ENCODE measurements around the gene ABHD16A. TPM values are rescaled to one million over a fixed set of nuclear protein-coding genes. Genes with fewer than 3 reads are reported as not detected.

Gene ABHD16A
- polyA plus RNA-seq, 10 donors = 36.3 to 50.0 (median 39.2) TPM

GRCh38 chr6:31643818-31644454 lies 59.2 kb downstream of the ABHD16A start:
- no peak for DNase-seq

GRCh38 chr6:31642798-31643570 lies 60.1 kb downstream of the ABHD16A start:
- no peak for DNase-seq

DNA sequence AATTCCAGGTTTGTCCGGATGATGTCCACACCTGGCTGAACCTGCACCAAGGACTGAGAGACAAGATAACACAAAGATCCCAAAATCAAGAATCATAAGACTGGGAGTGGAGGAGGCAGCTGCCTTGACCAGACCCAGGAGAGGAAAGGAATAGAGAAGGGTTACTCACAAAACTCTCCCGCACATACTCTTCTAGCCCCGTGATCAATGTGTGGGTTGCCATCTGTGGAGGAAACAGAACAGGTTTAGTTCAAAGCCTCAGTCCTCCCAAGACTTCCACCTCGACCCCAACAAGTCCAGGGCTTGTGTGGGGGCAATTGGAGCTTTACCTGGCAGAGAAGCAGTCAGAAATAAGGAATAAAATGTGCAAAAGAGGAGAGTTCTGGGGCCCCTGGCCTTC lies 61.8 kb downstream of the ABHD16A start:
- DNase-seq = no peak

DNA sequence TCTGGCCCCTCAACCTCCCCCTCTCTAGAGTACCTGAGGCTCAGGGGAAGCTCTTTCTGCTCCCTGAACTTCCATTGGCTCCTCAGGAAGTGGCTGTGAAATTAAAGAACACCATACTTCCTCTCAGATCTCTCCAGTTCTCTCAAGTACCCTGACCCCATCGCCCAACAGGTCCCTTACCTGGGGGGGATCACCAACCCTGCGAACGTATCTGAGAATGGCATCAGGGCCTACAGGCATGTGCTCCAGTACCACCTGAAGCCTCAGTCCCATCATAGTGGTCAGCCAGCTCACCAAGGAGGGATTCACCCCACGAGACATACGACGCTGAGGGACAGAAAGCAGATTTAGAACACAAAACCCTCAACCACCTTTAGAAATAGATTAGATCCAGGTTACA lies 62.5 kb downstream of the ABHD16A start:
- no peak for DNase-seq

DNA sequence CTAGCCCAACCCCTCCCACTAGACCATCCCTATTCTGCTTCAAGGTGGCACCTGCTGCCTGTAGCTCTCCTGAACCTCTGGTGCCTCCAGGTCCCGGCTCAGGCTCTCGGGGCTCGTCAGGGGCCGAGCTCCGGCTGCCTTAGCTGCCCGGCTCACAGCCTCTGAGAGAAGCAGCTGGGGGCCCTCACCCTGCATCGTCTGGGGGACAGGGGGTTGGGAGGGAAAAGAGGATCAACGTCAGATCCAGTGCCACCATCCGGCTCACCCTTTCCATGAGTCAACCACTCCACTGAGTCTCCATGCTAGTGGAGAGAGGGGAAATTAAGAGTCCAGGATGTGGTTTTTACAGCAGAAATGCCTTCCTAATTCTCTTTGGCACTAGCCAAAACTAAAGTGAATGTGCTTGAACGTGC lies 63.7 kb downstream of the ABHD16A start:
- DNase-seq = no peak

DNA sequence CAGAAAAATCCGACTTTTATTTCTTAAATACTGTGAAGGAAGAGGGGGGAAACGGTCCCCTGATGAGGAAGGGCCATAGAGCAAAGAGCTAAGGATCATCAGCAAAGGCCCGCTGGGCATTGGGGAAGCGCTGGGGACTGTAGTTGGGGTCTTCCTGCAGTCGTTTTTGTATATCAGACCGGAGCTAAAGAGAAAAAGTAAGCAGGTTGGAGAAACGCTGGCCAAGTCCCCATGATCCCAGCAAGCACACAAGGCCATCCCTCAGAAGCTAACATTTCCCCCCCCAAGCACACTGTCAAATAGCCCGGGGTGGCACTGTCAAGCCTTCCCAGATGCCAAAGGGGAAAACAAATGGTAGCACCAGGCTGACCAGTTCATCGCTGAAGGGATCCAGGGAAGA lies 64.1 kb downstream of the ABHD16A start:
- DNase-seq = no peak

Other genes starting within 250 kb of the ABHD16A start
- gene MICB, start 205.2 kb downstream of the ABHD16A start, polyA plus RNA-seq (ENCODE audit: insufficient read length in 10 of 10) = 1 to 10 TPM in 5 of 10 donors, under 1 TPM in 5; 0.47 to 1.1 (median 0.99) TPM
- not detected for gene MCCD1, start 174.4 kb downstream of the ABHD16A start, polyA plus RNA-seq (ENCODE audit: insufficient read length in 10 of 10)
- gene DDX39B, start 161.3 kb downstream of the ABHD16A start, polyA plus RNA-seq (ENCODE audit: insufficient read length in 10 of 10) = 100 to 1,000 TPM; 292 to 441 (median 367) TPM
- 1 to 10 TPM; 2.5 to 5.9 (median 3.9) TPM for gene ATP6V1G2, start 156.7 kb downstream of the ABHD16A start, polyA plus RNA-seq (ENCODE audit: insufficient read length in 10 of 10)
- gene NFKBIL1, start 155.7 kb downstream of the ABHD16A start, polyA plus RNA-seq (ENCODE audit: insufficient read length in 10 of 10) = 10 to 100 TPM; 11.3 to 17.7 (median 14.4) TPM
- gene LTA, start 131.0 kb downstream of the ABHD16A start, polyA plus RNA-seq (ENCODE audit: insufficient read length in 10 of 10) = under 1 TPM in 6 of 10 donors, not detected in 4; 0.12 to 0.91 (median 0.21) TPM
- gene TNF, start 127.8 kb downstream of the ABHD16A start, polyA plus RNA-seq (ENCODE audit: insufficient read length in 10 of 10) = 1 to 10 TPM in 1 of 10 donors, under 1 TPM in 8, not detected in 1; 0.17 to 3.5 (median 0.29) TPM
- 10 to 100 TPM in 1 of 10 donors, 1 to 10 TPM in 6, under 1 TPM in 3; 0.67 to 32.2 (median 1.5) TPM for gene LTB, start 120.9 kb downstream of the ABHD16A start, polyA plus RNA-seq (ENCODE audit: insufficient read length in 10 of 10)
- gene LST1, start 117.0 kb downstream of the ABHD16A start, polyA plus RNA-seq (ENCODE audit: insufficient read length in 10 of 10) = 10 to 100 TPM in 1 of 10 donors, 1 to 10 TPM in 9; 4.1 to 10.9 (median 6.4) TPM
- gene NCR3, start 110.3 kb downstream of the ABHD16A start, polyA plus RNA-seq (ENCODE audit: insufficient read length in 10 of 10) = under 1 TPM in 4 of 10 donors, not detected in 6; 0.20 to 0.59 (median 0.30) TPM
- 10 to 100 TPM; 15.1 to 35.2 (median 23.0) TPM for gene AIF1, start 88.1 kb downstream of the ABHD16A start, polyA plus RNA-seq (ENCODE audit: insufficient read length in 10 of 10)
- gene PRRC2A, start 82.6 kb downstream of the ABHD16A start, polyA plus RNA-seq (ENCODE audit: insufficient read length in 10 of 10) = 100 to 1,000 TPM; 112 to 149 (median 132) TPM
- gene BAG6, start 50.7 kb downstream of the ABHD16A start, polyA plus RNA-seq (ENCODE audit: insufficient read length in 10 of 10) = 100 to 1,000 TPM; 177 to 216 (median 198) TPM
- 1 to 10 TPM; 2.6 to 5.7 (median 4.2) TPM for gene APOM, start 47.4 kb downstream of the ABHD16A start, polyA plus RNA-seq (ENCODE audit: insufficient read length in 10 of 10)
- gene C6orf47, start 42.5 kb downstream of the ABHD16A start, polyA plus RNA-seq (ENCODE audit: insufficient read length in 10 of 10) = 10 to 100 TPM; 11.4 to 16.0 (median 13.4) TPM
- gene GPANK1, start 38.3 kb downstream of the ABHD16A start, polyA plus RNA-seq (ENCODE audit: insufficient read length in 10 of 10) = 10 to 100 TPM; 10.1 to 16.9 (median 12.2) TPM
- gene CSNK2B, start 37.2 kb downstream of the ABHD16A start, polyA plus RNA-seq (ENCODE audit: insufficient read length in 10 of 10) = 100 to 1,000 TPM; 118 to 150 (median 138) TPM
- gene LY6G5B, start 33.3 kb downstream of the ABHD16A start, polyA plus RNA-seq (ENCODE audit: insufficient read length in 10 of 10) = 10 to 100 TPM in 6 of 10 donors, 1 to 10 TPM in 4; 5.6 to 24.0 (median 10.9) TPM
- gene LY6G5C, start 22.3 kb downstream of the ABHD16A start, polyA plus RNA-seq (ENCODE audit: insufficient read length in 10 of 10) = 1 to 10 TPM in 9 of 10 donors, under 1 TPM in 1; 0.68 to 5.1 (median 2.4) TPM
- under 1 TPM in 3 of 10 donors, not detected in 7; 0.17 to 0.38 (median 0.20) TPM for gene LY6G6F, start 3.5 kb upstream of the ABHD16A start, polyA plus RNA-seq (ENCODE audit: insufficient read length in 10 of 10)
- gene LY6G6D, start 12.0 kb upstream of the ABHD16A start, polyA plus RNA-seq (ENCODE audit: insufficient read length in 10 of 10) = 1 to 10 TPM in 1 of 10 donors, under 1 TPM in 5, not detected in 4; 0.42 to 1.1 (median 0.53) TPM
- 1 to 10 TPM in 1 of 10 donors, under 1 TPM in 8, not detected in 1; 0.19 to 1.0 (median 0.38) TPM for gene LY6G6C, start 18.4 kb upstream of the ABHD16A start, polyA plus RNA-seq (ENCODE audit: insufficient read length in 10 of 10)
- gene MPIG6B, start 20.0 kb upstream of the ABHD16A start, polyA plus RNA-seq (ENCODE audit: insufficient read length in 10 of 10) = 1 to 10 TPM in 3 of 10 donors, under 1 TPM in 7; 0.52 to 1.8 (median 0.82) TPM
- 100 to 1,000 TPM in 8 of 10 donors, 10 to 100 TPM in 2; 87.3 to 135 (median 109) TPM for gene DDAH2, start 26.0 kb upstream of the ABHD16A start, polyA plus RNA-seq (ENCODE audit: insufficient read length in 10 of 10)
- 100 to 1,000 TPM; 114 to 181 (median 138) TPM for gene CLIC1, start 33.2 kb upstream of the ABHD16A start, polyA plus RNA-seq (ENCODE audit: insufficient read length in 10 of 10)
- gene MSH5, start 36.7 kb upstream of the ABHD16A start, polyA plus RNA-seq (ENCODE audit: insufficient read length in 10 of 10) = 10 to 100 TPM in 6 of 10 donors, 1 to 10 TPM in 4; 5.9 to 29.4 (median 13.5) TPM
- 10 to 100 TPM in 1 of 10 donors, 1 to 10 TPM in 9; 2.1 to 10.9 (median 3.0) TPM for gene SAPCD1, start 59.3 kb upstream of the ABHD16A start, polyA plus RNA-seq (ENCODE audit: insufficient read length in 10 of 10)
- gene VWA7, start 74.0 kb upstream of the ABHD16A start, polyA plus RNA-seq (ENCODE audit: insufficient read length in 10 of 10) = 1 to 10 TPM in 9 of 10 donors, under 1 TPM in 1; 0.88 to 3.3 (median 2.3) TPM
- gene VARS1, start 92.4 kb upstream of the ABHD16A start, polyA plus RNA-seq (ENCODE audit: insufficient read length in 10 of 10) = 10 to 100 TPM; 42.0 to 63.0 (median 46.2) TPM
- 10 to 100 TPM; 46.2 to 63.6 (median 58.9) TPM for gene LSM2, start 103.6 kb upstream of the ABHD16A start, polyA plus RNA-seq (ENCODE audit: insufficient read length in 10 of 10)
- gene HSPA1L, start 112.0 kb upstream of the ABHD16A start, polyA plus RNA-seq (ENCODE audit: insufficient read length in 10 of 10) = 1 to 10 TPM; 3.3 to 4.3 (median 3.9) TPM
- gene HSPA1A, start 112.2 kb upstream of the ABHD16A start, polyA plus RNA-seq (ENCODE audit: insufficient read length in 10 of 10) = 100 to 1,000 TPM in 1 of 10 donors, 10 to 100 TPM in 9; 47.4 to 176 (median 71.8) TPM
- 100 to 1,000 TPM in 1 of 10 donors, 10 to 100 TPM in 9; 34.3 to 226 (median 55.8) TPM for gene HSPA1B, start 124.4 kb upstream of the ABHD16A start, polyA plus RNA-seq (ENCODE audit: insufficient read length in 10 of 10)
- 10 to 100 TPM; 15.3 to 19.4 (median 17.2) TPM for gene NEU1, start 159.5 kb upstream of the ABHD16A start, polyA plus RNA-seq (ENCODE audit: insufficient read length in 10 of 10)
- under 1 TPM in 8 of 10 donors, not detected in 2; 0.08 to 0.50 (median 0.29) TPM for gene SLC44A4, start 175.7 kb upstream of the ABHD16A start, polyA plus RNA-seq (ENCODE audit: insufficient read length in 10 of 10)
- 10 to 100 TPM; 23.3 to 40.1 (median 29.4) TPM for gene EHMT2, start 194.4 kb upstream of the ABHD16A start, polyA plus RNA-seq (ENCODE audit: insufficient read length in 10 of 10)
- 10 to 100 TPM in 4 of 10 donors, 1 to 10 TPM in 6; 7.9 to 16.2 (median 9.6) TPM for gene ZBTB12, start 198.8 kb upstream of the ABHD16A start, polyA plus RNA-seq (ENCODE audit: insufficient read length in 10 of 10)
- 1 to 10 TPM; 3.5 to 9.1 (median 5.7) TPM for gene C2, start 224.4 kb upstream of the ABHD16A start, polyA plus RNA-seq (ENCODE audit: insufficient read length in 10 of 10)
- gene CFB, start 242.8 kb upstream of the ABHD16A start, polyA plus RNA-seq (ENCODE audit: insufficient read length in 10 of 10) = 1 to 10 TPM; 1.0 to 2.6 (median 1.6) TPM

Measured in muscle of back (tissue), 11 donors.